Stimulated activated CD8-positive, alpha-beta memory T cell treated with anti-CD3 and anti-CD28 coated beads, Interleukin-4, amount 100 ng/mL, for 24 hours (primary cell): ENCODE results near the gene SEC14L1.
A peak's percentile ranks its signal among the peaks of the same experiment; 100 is the strongest.
"Not testable (repeated sequence)": the region's sequence is repeated elsewhere in the genome, so short reads cannot be mapped to it uniquely, and the experiment has no call there.

Experiments
- DNase-seq: peaks from one replicate; pipeline ENCODE4 v3.0.0-alpha.2; 2020; ENCODE audit warnings: low read depth

Gene SEC14L1

DNA sequence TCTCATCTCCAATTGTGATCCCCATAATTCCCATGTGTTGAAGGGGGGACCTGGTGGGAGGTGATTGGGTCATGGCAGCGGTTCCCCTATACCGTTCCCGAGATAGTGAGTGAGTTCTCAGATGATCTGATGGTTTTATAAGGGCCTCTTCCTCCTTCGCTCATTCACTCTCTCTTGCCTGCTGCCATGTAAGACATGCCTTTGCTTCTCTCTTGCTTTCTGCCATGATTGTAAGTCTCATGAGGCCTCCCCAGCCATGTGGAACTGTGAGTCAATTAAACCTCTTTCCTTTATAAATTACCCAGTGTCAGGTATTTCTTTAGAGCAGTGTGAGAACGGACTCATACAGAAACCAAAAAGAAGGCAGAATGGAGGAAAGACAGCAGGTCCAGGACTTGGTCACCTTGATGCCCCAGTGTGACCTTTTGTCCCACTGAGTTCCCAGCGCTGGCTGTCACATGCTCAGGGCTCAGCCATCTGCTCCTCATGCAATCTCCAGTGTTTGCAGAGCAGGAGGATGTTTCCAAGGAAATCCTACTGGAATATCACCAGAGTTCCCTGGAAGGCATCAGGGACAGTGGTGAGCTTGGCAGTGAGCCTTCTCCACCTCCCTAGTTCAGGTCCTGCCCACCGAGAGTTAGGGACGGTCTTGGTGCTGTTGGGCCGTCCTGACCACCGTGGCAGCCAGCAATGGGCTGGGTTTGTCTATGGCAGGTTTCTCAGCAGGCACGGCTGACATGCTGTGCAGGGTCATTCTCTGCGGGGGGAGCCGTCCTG, 96.7 kb downstream of the SEC14L1 start:
- DNase-seq, result no peak

DNA sequence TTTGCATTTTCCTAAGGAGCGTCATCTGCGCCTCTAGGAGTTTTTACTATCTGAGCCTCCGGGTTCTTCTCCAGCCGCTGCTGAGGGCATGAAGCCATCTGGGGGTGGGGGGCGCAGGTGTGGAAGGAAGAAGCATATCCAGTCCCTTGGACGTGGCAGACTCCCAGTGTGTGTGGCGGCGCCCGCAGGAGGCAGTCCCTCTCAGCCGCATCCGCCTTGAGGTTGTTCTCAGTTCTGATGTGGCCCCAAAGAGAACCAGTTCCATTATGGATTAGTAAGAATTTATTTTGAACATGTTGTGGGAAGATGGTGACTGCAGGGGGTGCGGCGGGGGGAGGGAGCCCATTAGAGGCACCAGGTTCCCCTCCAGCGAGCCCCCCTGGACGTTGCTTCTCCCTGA, 100.2 kb downstream of the SEC14L1 start:
- no peak for DNase-seq

DNA sequence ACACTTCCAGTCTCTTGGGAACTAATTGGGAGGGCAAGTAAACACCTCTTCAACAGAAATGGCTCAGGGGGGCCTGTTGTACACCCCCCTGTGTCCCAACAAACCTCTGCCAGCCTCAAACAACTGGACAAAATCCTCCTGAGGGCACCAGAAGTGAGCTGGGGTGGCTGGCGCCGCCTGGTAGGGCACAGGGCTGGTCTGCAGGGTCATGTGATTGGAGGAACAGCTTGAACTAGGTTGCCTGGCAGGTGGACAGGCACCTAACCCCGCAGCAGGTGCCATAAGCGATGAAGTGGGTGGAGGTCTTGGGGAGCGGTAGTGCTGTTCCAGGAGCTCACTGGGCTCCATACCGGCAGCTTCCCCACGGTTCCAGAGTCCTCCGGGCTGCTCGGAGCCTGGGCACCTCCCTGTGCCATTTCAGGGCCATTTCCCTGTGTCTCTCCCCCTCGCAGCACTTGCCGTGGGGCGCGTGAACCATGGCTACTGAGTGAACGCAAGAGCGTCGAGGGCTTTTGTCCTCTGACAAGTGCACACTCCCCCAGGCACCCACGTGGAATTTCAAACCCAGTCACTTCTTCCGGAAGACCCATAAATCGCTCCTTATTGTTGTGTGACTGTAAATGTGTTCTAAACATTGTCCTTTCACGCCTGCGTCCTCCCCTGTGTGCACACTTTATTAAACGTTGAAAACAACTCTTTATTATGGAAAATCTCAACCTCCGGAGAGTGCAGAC, 101.5 kb downstream of the SEC14L1 start:
- no peak for DNase-seq

DNA sequence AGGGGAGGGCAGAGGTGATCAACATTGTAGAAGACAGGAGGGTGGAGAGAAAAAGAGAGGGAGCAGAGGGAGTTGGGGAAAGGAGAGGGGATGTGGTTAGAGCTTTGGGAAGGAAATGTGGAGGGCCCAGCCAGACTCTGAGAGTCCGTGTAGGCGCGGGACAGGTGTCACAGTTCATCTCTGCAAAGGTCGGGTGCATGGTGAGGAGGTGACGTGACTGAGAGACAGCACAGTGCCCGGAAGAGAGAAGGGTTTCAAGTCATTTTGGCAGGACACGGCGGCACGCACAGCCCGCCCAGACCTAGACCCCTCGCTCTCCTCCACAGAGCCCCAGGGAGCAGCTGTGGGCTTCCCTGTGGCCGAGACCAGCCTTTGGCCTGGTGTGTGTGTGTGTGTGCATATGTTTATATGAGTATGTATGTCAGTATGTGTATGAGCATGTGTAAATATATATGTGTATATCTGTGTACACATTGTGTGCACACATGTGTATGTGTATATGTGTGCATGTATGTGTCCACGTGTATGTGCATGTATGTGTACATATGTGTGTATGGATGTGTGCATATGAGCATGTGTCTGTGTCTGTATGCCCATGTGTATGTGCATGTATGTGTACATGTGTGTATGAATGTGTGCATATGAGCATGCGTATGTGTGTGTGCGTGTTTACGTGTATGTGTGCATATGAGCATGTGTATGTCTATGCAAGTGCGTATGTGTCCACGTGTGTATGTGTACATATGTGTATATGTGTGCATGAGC, 104.6 kb downstream of the SEC14L1 start:
- DNase-seq, result no peak

DNA sequence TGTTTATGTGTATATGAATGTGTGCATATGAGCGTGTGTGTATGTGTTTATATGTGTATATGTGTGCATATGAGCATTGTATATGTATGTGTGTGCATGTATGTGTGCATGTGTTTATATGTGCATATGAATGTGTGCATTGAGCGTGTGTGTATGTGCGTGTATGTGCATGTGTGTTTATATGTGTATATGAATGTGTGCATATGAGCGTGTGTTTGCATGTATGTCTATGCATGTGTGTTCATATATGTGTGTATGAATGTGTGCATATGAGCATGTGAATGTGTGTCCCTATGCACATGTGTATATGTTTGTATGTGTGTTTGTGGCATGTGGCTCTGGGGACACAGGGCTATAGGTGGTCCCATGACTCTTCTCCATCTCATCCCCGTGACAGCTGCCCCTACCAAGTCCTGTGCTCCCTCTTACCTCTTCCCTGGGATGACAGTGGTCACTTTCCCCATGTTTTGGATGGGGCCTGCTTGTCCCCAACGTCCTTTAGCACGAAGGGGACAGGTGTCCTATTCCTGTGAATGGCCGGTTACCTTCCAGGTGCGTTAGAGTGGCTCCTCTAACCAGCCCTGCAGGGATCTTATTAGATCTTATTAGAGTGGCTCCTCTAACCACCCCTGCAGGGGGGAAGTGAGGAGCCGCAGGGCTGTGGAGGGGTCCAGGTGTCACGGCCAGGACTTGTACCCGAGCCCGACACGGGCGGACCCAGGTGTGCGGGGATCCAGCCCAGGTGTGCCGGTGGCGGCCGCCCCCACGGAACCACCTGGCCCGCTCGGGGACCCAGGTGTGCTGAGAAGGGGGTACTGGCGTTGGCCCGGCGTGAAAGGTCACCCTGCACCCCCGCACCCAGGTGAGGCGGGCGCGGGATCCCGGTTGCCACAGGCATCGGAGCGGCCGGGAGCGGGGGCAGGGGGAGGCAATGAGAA, 105.6 kb downstream of the SEC14L1 start:
- DNase-seq, result no peak

DNA sequence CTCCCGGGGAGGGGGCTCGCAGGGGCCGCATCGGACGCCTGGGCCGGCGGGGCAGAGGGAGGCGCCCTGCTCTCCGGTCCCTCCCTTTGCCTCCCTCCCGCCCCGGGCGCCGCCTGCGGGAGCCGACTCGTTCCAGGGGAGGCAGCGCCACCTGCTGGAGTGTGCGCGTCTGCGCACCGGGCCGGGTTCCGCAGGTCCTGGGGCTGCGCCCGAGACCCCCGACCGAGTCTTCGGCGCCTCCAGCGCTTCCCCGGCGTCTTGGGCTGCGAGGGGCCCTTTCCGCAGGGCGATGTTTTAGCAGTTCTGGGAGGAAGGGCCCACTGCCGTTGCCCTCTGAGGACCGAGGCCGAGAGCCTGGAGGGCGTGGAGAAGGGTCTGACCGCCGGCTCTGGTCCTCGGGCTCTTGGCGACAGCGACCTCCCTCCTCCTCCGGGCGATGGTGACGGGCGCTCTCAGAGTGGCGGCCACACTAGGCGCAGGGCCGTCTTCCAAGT, 106.3 kb downstream of the SEC14L1 start:
- peak; percentile 78 for DNase-seq

DNA sequence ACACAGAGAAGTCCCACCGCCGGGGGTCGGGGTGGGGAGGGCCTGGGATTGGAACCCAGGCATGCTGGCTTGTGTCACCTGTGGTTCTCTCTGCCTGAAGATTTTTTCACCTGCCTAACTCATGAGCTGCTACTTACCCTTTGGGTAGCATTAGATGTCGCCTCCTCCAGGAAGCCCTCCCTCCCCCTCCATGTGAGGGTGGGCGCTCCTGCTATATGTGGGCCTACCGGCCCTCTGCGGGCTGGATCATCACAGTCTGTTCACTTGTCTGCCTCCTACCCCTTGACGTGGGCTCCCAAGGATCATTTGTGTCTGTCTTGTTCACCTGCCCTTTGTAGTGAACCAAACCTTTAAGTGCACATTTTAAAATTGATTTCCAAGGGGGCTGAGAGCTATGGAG, 106.8 kb downstream of the SEC14L1 start:
- DNase-seq, result no peak

DNA sequence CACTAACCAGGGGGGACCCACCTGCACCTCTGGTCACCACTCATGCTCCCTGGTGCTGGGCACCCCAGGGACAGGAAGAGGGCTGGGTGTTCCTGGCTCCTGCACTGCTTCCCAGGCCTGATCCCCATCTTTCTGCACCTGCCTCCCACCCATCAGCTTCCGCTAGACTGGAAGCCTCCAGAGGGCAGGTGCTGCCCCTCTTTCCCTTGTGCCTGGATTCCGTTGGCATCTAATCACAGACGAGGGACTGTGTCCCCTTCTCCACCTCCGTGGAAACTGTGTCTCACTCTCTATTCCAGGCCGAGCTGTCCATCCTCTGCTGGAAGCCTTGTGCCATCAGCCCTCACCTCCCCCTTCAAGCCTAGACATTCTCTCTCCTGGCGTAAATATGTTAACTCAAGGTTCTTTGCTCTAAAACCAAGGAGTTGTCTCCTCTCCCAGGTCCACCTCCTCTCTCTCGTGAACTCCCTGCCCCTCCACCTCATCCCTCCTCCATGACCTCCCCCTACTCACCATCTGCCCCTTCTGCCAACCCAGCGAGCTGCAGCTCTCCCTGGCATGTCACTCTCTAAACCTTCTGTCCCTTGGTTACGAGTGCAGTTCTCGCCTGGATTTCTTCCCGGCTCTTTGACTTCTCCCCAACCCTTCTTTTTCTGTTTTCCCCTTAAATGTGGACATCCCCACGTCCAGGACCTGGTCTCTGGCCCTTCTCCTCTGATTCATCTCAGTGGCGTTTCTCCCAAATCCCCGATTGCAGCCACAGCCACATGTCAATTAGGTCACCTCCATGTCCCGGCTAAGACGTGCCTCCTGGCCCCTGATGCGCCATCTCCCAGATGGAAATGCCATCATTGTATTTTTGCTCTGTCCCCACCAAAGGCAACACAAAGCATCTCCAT, 107.7 kb downstream of the SEC14L1 start:
- no peak for DNase-seq

DNA sequence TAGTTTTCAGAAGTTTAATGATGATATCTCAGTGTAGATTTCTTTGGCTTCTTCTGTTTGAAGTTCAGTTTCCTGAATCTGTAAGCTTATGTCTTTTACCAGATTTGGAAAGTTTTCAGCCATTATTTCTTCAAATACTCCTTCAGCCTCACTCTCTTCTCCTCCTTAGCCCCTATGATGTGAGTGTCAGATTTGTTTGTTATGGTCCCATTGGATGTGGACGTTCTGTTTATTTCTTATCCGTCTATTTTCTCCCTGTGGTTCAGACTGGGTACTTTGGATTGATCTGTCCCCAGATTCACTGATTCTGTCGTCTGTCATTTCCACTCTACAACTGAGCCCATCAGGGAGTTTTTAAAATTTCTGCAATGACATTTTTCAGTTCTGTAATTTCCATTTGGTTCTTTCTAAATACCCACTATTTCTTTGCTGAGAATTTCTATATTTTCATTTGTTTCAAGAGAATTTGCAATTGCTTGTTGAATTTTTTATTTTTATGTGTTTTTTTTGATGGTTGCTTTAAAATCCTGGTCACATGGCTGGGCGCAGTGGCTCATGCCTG, 110.9 kb downstream of the SEC14L1 start:
- no peak for DNase-seq

DNA sequence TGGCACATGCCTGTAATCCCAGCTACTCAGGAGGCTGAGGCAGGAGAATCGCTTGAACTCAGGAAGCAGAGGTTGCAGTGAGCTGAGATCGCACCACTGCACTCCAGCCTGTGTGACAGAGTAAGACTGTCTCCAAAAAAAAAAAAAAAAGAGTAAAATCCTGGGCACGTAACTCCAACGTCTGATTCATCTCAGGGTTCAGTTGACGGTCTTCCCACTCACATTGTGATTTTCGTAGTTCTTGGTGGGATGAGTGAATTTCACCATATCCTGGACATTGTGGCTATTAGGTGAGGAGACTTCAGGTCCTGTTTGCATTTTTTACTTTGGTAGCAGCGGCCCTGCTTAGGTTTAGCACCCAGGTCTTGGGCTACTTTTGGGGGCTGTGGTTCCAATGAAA, 111.5 kb downstream of the SEC14L1 start:
- not testable (repeated sequence) for DNase-seq

DNA sequence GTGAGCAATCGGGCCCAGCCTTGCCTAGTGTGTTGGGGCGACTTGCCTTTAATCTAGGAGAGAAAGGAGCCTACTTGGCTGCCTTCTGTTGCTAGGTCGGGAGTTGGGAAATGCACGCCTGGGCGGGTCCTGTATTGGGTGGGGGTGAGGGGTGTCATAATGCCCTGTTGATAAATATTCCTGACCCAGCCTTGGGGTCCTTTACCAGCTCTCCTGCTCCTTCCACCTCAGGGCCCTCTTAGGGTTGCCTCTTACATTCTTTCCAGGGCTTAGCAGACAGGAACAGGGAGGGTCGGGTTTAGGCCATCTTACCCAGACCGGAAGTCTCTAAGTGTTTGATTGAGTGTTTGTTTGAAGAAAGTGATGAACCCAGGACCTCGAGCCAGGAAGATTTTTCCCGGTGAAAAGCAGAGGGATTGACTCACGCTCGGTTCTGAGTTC, 112.9 kb downstream of the SEC14L1 start:
- DNase-seq, result no peak

DNA sequence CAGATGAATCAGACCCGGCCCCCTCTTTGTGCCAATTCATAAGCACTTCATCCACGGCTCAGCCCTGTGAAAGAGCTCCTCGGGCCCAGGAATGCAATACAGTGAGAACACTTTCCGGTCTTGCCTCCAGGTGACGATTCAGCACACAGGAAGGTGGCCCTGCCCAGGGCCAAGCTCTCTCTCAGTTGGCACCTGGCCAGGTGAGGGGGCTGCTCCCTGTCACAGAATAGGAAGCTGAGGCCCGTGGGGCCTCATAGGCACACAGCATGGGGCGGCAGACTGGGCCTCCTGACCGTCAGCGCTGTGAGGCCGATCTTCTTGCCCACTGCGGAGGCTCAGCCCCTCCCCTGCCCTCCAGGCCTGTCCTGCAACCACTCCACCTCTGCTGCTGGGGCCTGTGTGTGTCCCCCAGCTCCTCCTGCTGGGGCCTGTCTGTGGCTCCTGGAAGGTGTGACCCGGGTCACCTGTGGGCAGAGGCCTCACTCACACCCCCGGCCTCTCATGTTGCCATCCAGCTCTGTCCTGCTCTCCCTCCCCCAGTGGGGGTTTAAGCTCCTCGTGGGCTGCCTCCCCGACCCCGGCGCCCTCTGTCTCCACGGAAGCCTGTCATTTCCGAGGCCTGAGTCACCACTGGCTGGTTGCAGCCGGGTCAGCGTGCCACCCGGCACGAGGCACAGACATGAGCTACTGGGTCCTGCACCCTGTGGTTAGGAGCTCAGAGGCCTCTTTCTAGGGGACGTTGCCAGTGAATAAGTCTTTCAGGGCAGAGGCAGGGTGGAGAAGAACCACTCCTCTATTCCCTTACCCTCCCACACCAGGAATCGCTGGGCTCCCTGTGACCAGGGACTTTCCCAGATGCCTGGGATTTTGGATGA, 114.4 kb downstream of the SEC14L1 start:
- DNase-seq, result no peak

DNA sequence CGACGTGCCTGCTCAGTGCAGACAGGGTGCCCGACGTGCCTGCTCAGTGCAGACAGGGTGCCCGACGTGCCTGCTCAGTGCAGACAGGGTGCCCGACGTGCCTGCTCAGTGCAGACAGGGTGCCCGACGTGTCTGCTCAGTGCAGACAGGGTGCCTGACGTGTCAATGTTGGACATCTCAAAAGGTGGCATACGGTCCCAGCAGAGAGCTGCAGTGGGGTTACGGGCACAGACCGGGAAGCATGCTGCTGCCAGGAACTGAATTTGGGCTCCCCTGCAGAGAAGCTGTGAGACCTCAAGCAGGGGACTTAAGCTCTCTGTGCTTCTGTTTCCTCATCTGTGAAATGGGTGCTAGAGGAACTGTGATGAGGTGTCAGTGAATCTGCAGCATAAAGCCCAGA, 115.2 kb downstream of the SEC14L1 start:
- DNase-seq, result not testable (repeated sequence)

DNA sequence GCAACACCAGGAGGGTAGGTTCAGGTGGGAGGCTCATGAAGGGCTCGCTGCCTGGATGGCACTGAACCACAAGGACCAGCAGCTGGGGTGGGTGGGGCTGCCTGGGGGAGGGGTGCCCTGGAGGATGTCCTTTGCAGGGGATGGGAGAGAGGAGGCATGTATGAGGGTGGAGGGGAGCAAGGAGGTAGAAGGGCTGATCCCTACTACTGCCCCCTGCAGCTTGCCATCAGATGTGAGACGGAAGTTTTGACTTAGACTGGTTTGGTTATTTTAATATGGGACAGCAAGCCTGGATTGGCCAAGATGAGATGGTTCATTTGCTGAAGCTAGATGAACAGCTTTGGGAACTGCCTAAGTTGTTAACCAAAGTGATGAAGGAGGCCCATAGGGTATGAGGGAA, 115.9 kb downstream of the SEC14L1 start:
- DNase-seq, result no peak

DNA sequence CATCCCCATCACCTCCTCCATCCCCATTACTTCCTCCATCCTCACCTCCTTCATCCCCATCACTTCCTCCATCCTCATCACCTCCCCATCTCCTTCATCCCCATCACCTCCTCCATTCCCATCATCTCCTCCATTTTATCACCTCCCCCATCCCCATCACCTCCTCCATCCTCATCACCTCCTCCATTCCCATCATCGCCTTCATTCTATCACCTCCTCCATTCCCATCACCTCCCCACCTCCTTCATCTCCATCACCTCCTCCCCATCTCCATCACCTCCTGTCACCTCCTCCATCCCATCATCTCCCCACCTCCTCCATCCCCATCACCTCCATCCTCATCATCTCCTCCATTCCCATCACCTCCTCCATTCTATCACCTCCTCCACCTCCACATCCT, 116.4 kb downstream of the SEC14L1 start:
- no peak for DNase-seq

DNA sequence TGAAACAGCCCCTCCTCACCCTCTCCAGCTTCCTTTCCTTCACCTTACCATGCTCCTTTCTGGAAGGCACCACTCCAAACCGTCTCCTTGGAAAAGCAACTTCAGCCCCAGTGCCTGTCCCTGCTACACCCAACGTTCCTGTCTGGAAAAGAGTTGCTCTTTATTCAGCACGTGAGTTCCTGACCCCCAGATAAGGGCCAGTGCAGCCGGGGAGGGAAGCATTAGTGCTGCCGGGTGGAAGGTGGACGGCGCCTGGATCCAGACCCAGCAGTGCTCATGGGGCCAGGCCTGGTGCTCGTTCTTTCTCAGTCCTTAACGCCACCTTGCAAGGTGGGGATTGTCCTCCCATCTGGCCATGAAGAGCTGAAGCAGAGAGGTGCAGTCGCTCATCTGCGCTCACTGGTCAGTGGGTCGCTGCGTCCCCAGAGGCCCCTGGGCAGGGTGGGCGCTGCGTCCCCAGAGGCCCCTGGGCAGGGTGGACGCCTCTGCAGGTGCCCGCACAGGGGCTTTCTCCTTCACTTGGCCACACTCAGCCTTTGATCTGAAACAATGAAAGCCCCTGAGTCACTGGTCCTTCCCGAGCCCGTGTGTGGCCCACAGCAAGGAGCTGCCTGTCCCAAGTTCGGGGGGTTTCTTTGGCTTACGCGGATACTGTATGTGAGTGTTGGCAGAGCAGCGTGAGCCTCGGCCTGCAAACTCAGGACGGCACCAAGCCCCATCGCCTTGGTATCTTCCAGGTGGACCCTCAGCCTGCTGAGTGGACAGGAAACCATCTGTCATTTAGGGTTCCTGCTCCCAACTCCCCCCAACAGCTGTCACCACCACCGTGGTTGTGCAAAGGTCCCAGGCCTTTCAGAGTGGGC, 117.1 kb downstream of the SEC14L1 start:
- DNase-seq, result no peak

DNA sequence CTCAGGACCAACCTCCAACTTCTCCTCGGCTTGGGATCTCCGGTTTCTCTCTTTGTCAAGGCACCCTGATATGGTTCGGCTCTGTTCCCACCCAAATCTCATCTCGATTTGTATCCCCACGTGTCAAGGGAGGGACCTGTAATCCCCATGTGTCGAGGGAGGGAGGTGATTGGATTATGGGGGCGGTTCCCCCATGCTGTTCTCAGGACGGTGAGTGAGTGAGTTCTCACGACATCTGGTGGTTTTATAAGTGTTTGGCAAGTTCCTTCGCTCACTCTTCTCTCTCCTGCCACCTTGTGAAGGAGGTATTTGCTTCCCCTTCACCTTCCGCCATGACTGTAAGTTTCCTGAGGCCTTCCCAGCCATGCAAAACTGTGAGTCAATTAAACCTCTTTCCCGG, 117.9 kb downstream of the SEC14L1 start:
- DNase-seq, result no peak

DNA sequence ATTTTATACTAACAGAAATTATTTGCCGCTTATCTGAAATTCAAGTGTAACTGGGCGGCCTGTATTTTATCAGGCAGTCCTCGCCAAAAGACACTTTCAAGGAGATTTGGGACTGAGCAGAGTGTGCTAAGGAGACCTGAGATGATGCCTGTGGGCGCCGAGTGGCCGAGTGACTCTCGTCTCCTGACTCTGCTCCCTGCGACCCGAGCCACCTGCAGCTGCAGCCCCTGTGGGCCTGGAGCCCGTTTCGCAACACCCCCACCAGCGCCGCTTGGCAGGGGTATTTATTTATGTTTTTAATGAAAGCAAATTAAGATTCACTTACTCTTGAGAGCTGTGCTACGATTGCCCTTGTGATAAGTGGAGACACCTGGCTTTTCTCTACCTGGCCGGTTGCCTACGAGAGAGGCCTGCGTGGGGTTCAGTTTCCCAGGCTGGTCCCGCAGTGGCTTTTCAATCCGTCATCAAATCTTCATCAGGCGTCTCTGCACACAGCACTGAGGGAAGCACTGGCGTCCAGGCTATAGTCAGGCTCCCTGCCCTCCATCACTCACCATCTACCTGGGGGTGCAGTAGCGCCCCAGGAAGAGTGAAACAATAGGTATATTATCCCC, 124.0 kb downstream of the SEC14L1 start:
- DNase-seq, result no peak
